ENCODE results near the gene TMEM190.
A peak's percentile ranks its signal among the peaks of the same experiment; 100 is the strongest.

TMEM190 gene

GRCh38 chr19:55339889-55340783 is 36.5 kb upstream of the TMEM190 start (continued):
- TF ChIP-seq PRDM10 (tag by site-specific recombination; IDR thresholded peaks at IDR 0.05) (no peak), ZXDB (tag by site-specific recombination; IDR thresholded peaks at IDR 0.05) (no peak), ZSCAN16 (tag by site-specific recombination; IDR thresholded peaks at IDR 0.05) (no peak), ZNF223 (tag by site-specific recombination; IDR thresholded peaks at IDR 0.05) (peak; percentile 72; the same call in 1 of the 2 replicates)

GRCh38 chr19:55340784-55341147 is 35.9 kb upstream of the TMEM190 start:
- Histone ChIP-seq H3K4me1 (ENCODE audit: control insufficient read depth, insufficient read depth, low read length) (peaks cover 16% of the 10 kb centered on the region), H3K4me3 (ENCODE audit: low read depth, low read length) (peak overlapping the region; percentile 88), H3K9me3 (ENCODE audit: control insufficient read depth, insufficient read depth, low read depth, low read length) (no peaks in the 10 kb centered on the region), H3K27ac (ENCODE audit: extremely low read depth, low read depth, low read length) (peak overlapping the region; percentile 89), H3K36me3 (ENCODE audit: control insufficient read depth in 2 of 2, insufficient read depth in 1 of 2, low read length in 2 of 2) (peaks cover 3 to 42% of the 10 kb centered on the region in 2 experiments)
- CTCF ChIA-PET = no interaction called here
- POLR2A ChIA-PET = interaction anchor here (0.7 to 1.3 kb wide), 7 partner anchors 9 to 314 kb away, joined by 3 to 7 read pairs (median 3); no protein-coding TSS in a partner anchor
- no peak; the same call in 1 of the 2 replicates for TF ChIP-seq FEZF1 (tag by site-specific recombination; IDR thresholded peaks at IDR 0.05)
- 0 out of 2 replicates have a peak, but pooled peaks have one; percentile 12 for TF ChIP-seq KLF9 (tag by site-specific recombination; IDR thresholded peaks at IDR 0.05; ENCODE audit: low read depth)
- TF ChIP-seq ZBTB48 (tag by site-specific recombination; IDR thresholded peaks at IDR 0.05) = peak; percentile 40; the same call in 1 of the 2 replicates
- TF ChIP-seq GLIS2 (tag by site-specific recombination; IDR thresholded peaks at IDR 0.05) = peak; percentile 90
- TF ChIP-seq KLF16 (tag by site-specific recombination; IDR thresholded peaks at IDR 0.05) = 0 out of 2 replicates have a peak, but pooled peaks have one; percentile 7
- TF ChIP-seq ZNF560 (tag by site-specific recombination; IDR thresholded peaks at IDR 0.05; ENCODE audit: borderline replicate concordance) = no peak
- TF ChIP-seq ZNF707 (tag by site-specific recombination; IDR thresholded peaks at IDR 0.05) = no peak
- TF ChIP-seq CTCF (tag by site-specific recombination; IDR thresholded peaks at IDR 0.05) = peak; percentile 85
- TF ChIP-seq ZNF366 (tag by site-specific recombination; conservative IDR thresholded peaks at IDR 0.05) = peak; percentile 54; the same call in 1 of the 2 replicates
- TF ChIP-seq ZNF423 (tag by site-specific recombination; IDR thresholded peaks at IDR 0.05) = peak; percentile 94
- no peak for TF ChIP-seq ZNF626 (tag by site-specific recombination; IDR thresholded peaks at IDR 0.05)
- TF ChIP-seq PRDM4 (tag by site-specific recombination; IDR thresholded peaks at IDR 0.05) = no peak
- no peak for TF ChIP-seq ZNF544 (tag by site-specific recombination; IDR thresholded peaks at IDR 0.05)
- peak; percentile 23; the same call in 1 of the 2 replicates for TF ChIP-seq WT1 (tag by site-specific recombination; IDR thresholded peaks at IDR 0.05)
- TF ChIP-seq ZNF404 (tag by site-specific recombination; IDR thresholded peaks at IDR 0.05) = no peak
- peak; percentile 32; the same call in 1 of the 2 replicates for TF ChIP-seq ZNF843 (tag by site-specific recombination; IDR thresholded peaks at IDR 0.05)
- peak; percentile 35; the same call in 1 of the 2 replicates for TF ChIP-seq ZNF335 (tag by site-specific recombination; conservative IDR thresholded peaks at IDR 0.05)
- peak; percentile 59; the same call in 1 of the 2 replicates for TF ChIP-seq BCL11B (tag by site-specific recombination; IDR thresholded peaks at IDR 0.05; ENCODE audit: low read depth)
- TF ChIP-seq HIC1 (tag by site-specific recombination; IDR thresholded peaks at IDR 0.05) = peak; percentile 75
- TF ChIP-seq GLIS1 (tag by site-specific recombination; IDR thresholded peaks at IDR 0.05) = peak; percentile 100
- peak; percentile 37 for TF ChIP-seq ZFHX2 (tag by site-specific recombination; conservative IDR thresholded peaks at IDR 0.05)
- TF ChIP-seq ZSCAN16 (tag by site-specific recombination; IDR thresholded peaks at IDR 0.05) = no peak
- TF ChIP-seq ZNF2 (tag by site-specific recombination; IDR thresholded peaks at IDR 0.05) = 0 out of 2 replicates have a peak, but pooled peaks have one; percentile 54

All from HEK293 (cell line).